Naive thymus-derived CD8-positive, alpha-beta T cell (primary cell): ENCODE measurements around the gene BIRC6. TPM values are rescaled to one million over a fixed set of nuclear protein-coding genes. Genes with fewer than 3 reads are reported as not detected.

Experiments used
- ATAC-seq, 2 donors: fragments of 150-1000 bp; cut with Tn5 transposase in 1 of 2; sonication (Bioruptor Pico), chemical (Tn5 transposase) in 1 of 2; 1 replicate in 1 of 2; 2 replicates in 1 of 2; pipeline ENCODE4 v1.10.0; 2021; ENCODE audit warnings: mild to moderate bottlenecking in 2 of 2, moderate library complexity in 2 of 2
- POLR2A ChIA-PET: fragments of 350-600 bp; sonication (Branson Sonifier 250); formaldehyde crosslinking; loops from one replicate; lab custom pipeline; 2021; ENCODE audit warnings: antibody characterized with exemption; lab: Charles Lee
- DNase-seq, 10 donors: peaks; one replicate each; pipeline versions ENCODE4 v3.0.0 to v3.0.0-alpha.2; 2020 to 2022
- H3K27ac Mint-ChIP-seq, 10 donors: one replicate each; pipeline ENCODE4 v1.8.0; 2020 to 2022; ENCODE audit warnings: mild to moderate bottlenecking in 10 of 10, mixed read lengths in 10 of 10, moderate library complexity in 4 of 10, inconsistent platforms in 1 of 10
- H3K27me3 Mint-ChIP-seq, 5 donors: one replicate each; pipeline ENCODE4 v1.8.0; 2021 to 2022; ENCODE audit warnings: mixed read lengths in 5 of 5
- H3K36me3 Mint-ChIP-seq, 3 donors: one replicate each; pipeline ENCODE4 v1.8.0; 2020 to 2022; ENCODE audit warnings: mixed read lengths in 3 of 3, mild to moderate bottlenecking in 2 of 3, inconsistent platforms in 1 of 3
- H3K4me1 Mint-ChIP-seq, 4 donors: one replicate each; pipeline ENCODE4 v1.8.0; 2021 to 2022; ENCODE audit warnings: mixed read lengths in 4 of 4
- H3K4me3 Mint-ChIP-seq, 10 donors: one replicate each; pipeline ENCODE4 v1.8.0; 2020 to 2022; ENCODE audit warnings: mild to moderate bottlenecking in 10 of 10, mixed read lengths in 10 of 10, moderate library complexity in 6 of 10, inconsistent platforms in 1 of 10
- H3K9me3 Mint-ChIP-seq, 9 donors: one replicate each; pipeline ENCODE4 v1.8.0; 2020 to 2022; ENCODE audit warnings: mixed read lengths in 9 of 9, mild to moderate bottlenecking in 3 of 9, inconsistent platforms in 1 of 9, moderate library complexity in 1 of 9
- polyA plus RNA-seq, 3 donors: library from polyadenylated mRNA; unstranded; fragments of 300-500 nt; fragmentation: Illumina TruSeq; gene quantifications; one replicate each; pipeline ENCODE4 v1.2.3, GENCODE V29; 2021
- total RNA-seq, 8 experiments: library from RNA in 2 of 8; stranded (reverse) in 2 of 8; gene quantifications; one replicate each; pipeline ENCODE4 v1.2.3 and lab custom pipeline; 2021 to 2026

Gene BIRC6
- total and polyA plus RNA-seq, 5 experiments from 2014 or later: 17.9 to 137 (median 28.1) TPM

GRCh38 chr2:32594573-32594972 is 237.8 kb downstream of the BIRC6 start:
- H3K27ac Mint-ChIP-seq: peak overlapping the region in 2 of 10 donors; percentile 31 to 49
- POLR2A ChIA-PET: no interaction called here

GRCh38 chr2:32611366-32611765 is 254.5 kb downstream of the BIRC6 start:
- ATAC-seq: no peak
- peaks cover 0 to 87% (median 19%) of the 10 kb centered on the region in 3 donors for H3K36me3 Mint-ChIP-seq
- H3K4me1 Mint-ChIP-seq: no peaks in the 10 kb centered on the region
- POLR2A ChIA-PET: interaction anchor here (0.6 to 0.9 kb wide), 2 partner anchors 9 to 139 kb away, joined by 3 read pairs; no protein-coding TSS in a partner anchor
- H3K27me3 Mint-ChIP-seq: no peaks in the 10 kb centered on the region
- no peak for DNase-seq
- no peaks in the 10 kb centered on the region for H3K9me3 Mint-ChIP-seq
- no peak overlapping the region for H3K4me3 Mint-ChIP-seq
- H3K27ac Mint-ChIP-seq: peak overlapping the region in 1 of 10 donors; percentile 69

More at GRCh38 chr2:32594573-32594972, 237.8 kb downstream of the BIRC6 start:
- no peaks in the 10 kb centered on the region for H3K27me3 Mint-ChIP-seq
- no peak overlapping the region for H3K4me3 Mint-ChIP-seq
- no peak for DNase-seq
- no peak for ATAC-seq
- H3K36me3 Mint-ChIP-seq: peaks cover 0 to 57% (median 10%) of the 10 kb centered on the region in 3 donors
- no peaks in the 10 kb centered on the region for H3K9me3 Mint-ChIP-seq
- H3K4me1 Mint-ChIP-seq: peaks cover 3 to 28% (median 24%) of the 10 kb centered on the region in 4 donors

- H3K9me3 Mint-ChIP-seq: no peaks in the 10 kb centered on the region
- H3K36me3 Mint-ChIP-seq: peaks cover 0 to 86% (median 19%) of the 10 kb centered on the region in 3 donors
- POLR2A ChIA-PET: interaction anchor here (0.6 kb wide), 1 partner anchor 140 kb away, joined by 3 read pairs; no protein-coding TSS in a partner anchor
- H3K27me3 Mint-ChIP-seq: no peaks in the 10 kb centered on the region
- DNase-seq: no peak
- H3K4me1 Mint-ChIP-seq: no peaks in the 10 kb centered on the region
- no peak for ATAC-seq
- peak overlapping the region in 3 of 10 donors; percentile 3 to 44 (median 13) for H3K27ac Mint-ChIP-seq
- H3K4me3 Mint-ChIP-seq: no peak overlapping the region
Measured at GRCh38 chr2:32611771-32612170, 254.9 kb downstream of the BIRC6 start.

- H3K27ac Mint-ChIP-seq: peak overlapping the region in 4 of 10 donors; percentile 43 to 68 (median 61)
- ATAC-seq (no peak), DNase-seq (no peak)
- H3K4me3 Mint-ChIP-seq: no peak overlapping the region
- H3K9me3 Mint-ChIP-seq: no peaks in the 10 kb centered on the region
- POLR2A ChIA-PET: no interaction called here
- no peaks in the 10 kb centered on the region for H3K27me3 Mint-ChIP-seq
- H3K36me3 Mint-ChIP-seq: peaks cover 0 to 89% (median 15%) of the 10 kb centered on the region in 3 donors
- no peaks in the 10 kb centered on the region for H3K4me1 Mint-ChIP-seq
Measured at GRCh38 chr2:32614084-32614483, 257.3 kb downstream of the BIRC6 start.

- peaks cover 0 to 77% (median 11%) of the 10 kb centered on the region in 3 donors for H3K36me3 Mint-ChIP-seq
- peak overlapping the region in 3 of 10 donors; percentile 2 to 44 (median 35) for H3K27ac Mint-ChIP-seq
- DNase-seq: no peak
- ATAC-seq: no peak
- no peaks in the 10 kb centered on the region for H3K4me1 Mint-ChIP-seq
- H3K4me3 Mint-ChIP-seq: no peak overlapping the region
- no peaks in the 10 kb centered on the region for H3K9me3 Mint-ChIP-seq
- POLR2A ChIA-PET: no interaction called here
- H3K27me3 Mint-ChIP-seq: no peaks in the 10 kb centered on the region
Measured at GRCh38 chr2:32617599-32618189, 260.9 kb downstream of the BIRC6 start.

GRCh38 chr2:32622570-32623310 is 265.9 kb downstream of the BIRC6 start:
- H3K9me3 Mint-ChIP-seq: no peaks in the 10 kb centered on the region
- peaks cover 7 to 8% (median 8%) of the 10 kb centered on the region in 4 donors for H3K4me1 Mint-ChIP-seq
- H3K27me3 Mint-ChIP-seq: no peaks in the 10 kb centered on the region
- POLR2A ChIA-PET: no interaction called here
- peaks cover 0 to 32% (median 6%) of the 10 kb centered on the region in 3 donors for H3K36me3 Mint-ChIP-seq
- ATAC-seq (no peak), DNase-seq (no peak)
- no peak overlapping the region for H3K4me3 Mint-ChIP-seq
- H3K27ac Mint-ChIP-seq: peak overlapping the region in 8 of 10 donors; percentile 41 to 78 (median 61)

- Mint-ChIP-seq H3K27me3 (no peaks in the 10 kb centered on the region), H3K4me3 (peak overlapping the region in 1 of 10 donors; percentile 19), H3K36me3 (peaks cover 0 to 28% (median 4%) of the 10 kb centered on the region in 3 donors), H3K9me3 (no peaks in the 10 kb centered on the region), H3K27ac (peak overlapping the region in 3 of 10 donors; percentile 8 to 51 (median 47)), H3K4me1 (peaks cover 7 to 14% (median 11%) of the 10 kb centered on the region in 4 donors)
- DNase-seq: no peak
- no peak for ATAC-seq
- POLR2A ChIA-PET: no interaction called here
Measured at GRCh38 chr2:32623311-32623706, 266.5 kb downstream of the BIRC6 start.

- Mint-ChIP-seq H3K27me3 (no peaks in the 10 kb centered on the region), H3K9me3 (no peaks in the 10 kb centered on the region), H3K27ac (peak overlapping the region in 2 of 10 donors; percentile 8 to 30), H3K4me3 (peak overlapping the region in 1 of 10 donors; percentile 2), H3K4me1 (peaks cover 11 to 20% (median 20%) of the 10 kb centered on the region in 4 donors), H3K36me3 (peaks cover 0 to 15% (median 0%) of the 10 kb centered on the region in 3 donors)
- POLR2A ChIA-PET: no interaction called here
- DNase-seq (no peak), ATAC-seq (no peak)
Measured at GRCh38 chr2:32624812-32625211, 268.0 kb downstream of the BIRC6 start.

GRCh38 chr2:32626639-32627221 is 269.9 kb downstream of the BIRC6 start:
- Mint-ChIP-seq H3K27me3 (no peaks in the 10 kb centered on the region), H3K4me1 (peaks cover 12 to 27% (median 23%) of the 10 kb centered on the region in 4 donors), H3K36me3 (peaks cover 0 to 27% (median 0%) of the 10 kb centered on the region in 3 donors), H3K4me3 (peak overlapping the region in 9 of 10 donors; percentile 94 to 98 (median 96)), H3K27ac (peak overlapping the region in 6 of 10 donors; percentile 14 to 98 (median 92)), H3K9me3 (no peaks in the 10 kb centered on the region)
- DNase-seq (no peak), ATAC-seq (no peak)
- POLR2A ChIA-PET: interaction anchor here (1.5 kb wide), 1 partner anchor 972 kb away, joined by 5 read pairs; the partner anchor contains the start of gene FAM98A

- Mint-ChIP-seq H3K36me3 (peaks cover 0 to 28% (median 3%) of the 10 kb centered on the region in 3 donors), H3K4me3 (peak overlapping the region; percentile 94 to 98 (median 96)), H3K27me3 (no peaks in the 10 kb centered on the region), H3K4me1 (peaks cover 12 to 31% (median 26%) of the 10 kb centered on the region in 4 donors), H3K9me3 (no peaks in the 10 kb centered on the region), H3K27ac (peak overlapping the region; percentile 82 to 98 (median 95))
- peak in 4 of 10 donors; percentile 2 to 31 (median 22) for DNase-seq
- POLR2A ChIA-PET: interaction anchor here (1.0 to 1.5 kb wide), 3 partner anchors 8 to 971 kb away, joined by 4 to 5 read pairs (median 4); partner anchors contain the start of gene FAM98A
- ATAC-seq: peak; percentile 43 to 46
Measured at GRCh38 chr2:32627441-32627813, 270.6 kb downstream of the BIRC6 start.

GRCh38 chr2:32627814-32628579 is 271.2 kb downstream of the BIRC6 start, which contains the start of gene TTC27:
Gene TTC27 (plus strand): TSS chr2:32628050. CDS start chr2:32628293, 243 bp downstream.
- peak within 1 kb of the TSS; percentile 82 to 98 (median 95) for H3K27ac Mint-ChIP-seq
- ATAC-seq (peak; percentile 99), DNase-seq (peak; percentile 91 to 96 (median 93))
- peaks cover 0 to 31% (median 6%) of the 10 kb centered on the region in 3 donors for H3K36me3 Mint-ChIP-seq
- H3K27me3 Mint-ChIP-seq: no peaks in the 10 kb centered on the region
- POLR2A ChIA-PET: interaction anchor here (1.0 to 1.5 kb wide), 3 partner anchors 8 to 971 kb away, joined by 4 to 5 read pairs (median 4); partner anchors contain the start of gene FAM98A
- H3K4me1 Mint-ChIP-seq: peaks cover 12 to 37% (median 28%) of the 10 kb centered on the region in 4 donors
- H3K9me3 Mint-ChIP-seq: no peaks in the 10 kb centered on the region
- peak within 1 kb of the TSS; percentile 94 to 98 (median 96) for H3K4me3 Mint-ChIP-seq
